Right forelimb (tissue), 1 donor: ENCODE measurements around the gene KRTAP3-2.
"Not testable (repeated sequence)": the region's sequence is repeated elsewhere in the genome, so short reads cannot be mapped to it uniquely, and the experiment has no call there.

Experiments
- DNase-seq: peaks from one replicate; pipeline ENCODE4 v3.0.0-alpha.2; 2018

Gene KRTAP3-2

GRCh38 chr17:40999563-40999962 lies at the start of gene KRTAP3-2:
Gene KRTAP3-2 (minus strand): TSS chr17:40999906. CDS start chr17:40999853, 53 bp downstream.
- not testable (repeated sequence) for DNase-seq

- DNase-seq, result no peak
Measured at GRCh38 chr17:41049110-41049509, 49.4 kb upstream of the KRTAP3-2 start.

- no peak for DNase-seq
Measured at GRCh38 chr17:41048441-41048840, 48.7 kb upstream of the KRTAP3-2 start.

GRCh38 chr17:41046735-41047465 lies 47.2 kb upstream of the KRTAP3-2 start, which contains the start of gene KRTAP2-1:
Gene KRTAP2-1 (minus strand): TSS chr17:41047316. CDS start chr17:41047267, 49 bp downstream.
- not testable (repeated sequence) for DNase-seq

GRCh38 chr17:41042953-41043352 lies 43.2 kb upstream of the KRTAP3-2 start:
- no peak for DNase-seq

GRCh38 chr17:41040783-41041571 lies 41.3 kb upstream of the KRTAP3-2 start, which contains the start of gene KRTAP1-1:
Gene KRTAP1-1 (minus strand): TSS chr17:41041450. CDS start chr17:41041397, 53 bp downstream.
- peak; percentile 47 for DNase-seq

GRCh38 chr17:41037853-41038350 lies 38.2 kb upstream of the KRTAP3-2 start:
- DNase-seq, result no peak

- DNase-seq, result not testable (repeated sequence)
Measured at GRCh38 chr17:41034346-41034935, 34.7 kb upstream of the KRTAP3-2 start, which contains the start of gene KRTAP1-3. Gene KRTAP1-3 (minus strand): TSS chr17:41034874. CDS start chr17:41034821, 53 bp downstream.

- no peak for DNase-seq
Measured at GRCh38 chr17:41029633-41030245, 30.0 kb upstream of the KRTAP3-2 start, which contains the start of gene KRTAP1-4. Gene KRTAP1-4 (minus strand): TSS chr17:41030195. CDS start chr17:41030078, 117 bp downstream.

GRCh38 chr17:41026715-41027471 lies 27.2 kb upstream of the KRTAP3-2 start, which contains the start of gene KRTAP1-5:
Gene KRTAP1-5 (minus strand): TSS chr17:41027208. CDS start chr17:41027155, 53 bp downstream.
- no peak for DNase-seq

- no peak for DNase-seq
Measured at GRCh38 chr17:41024697-41025096, 25.0 kb upstream of the KRTAP3-2 start.

- no peak for DNase-seq
Measured at GRCh38 chr17:41020336-41020735, 20.6 kb upstream of the KRTAP3-2 start.

GRCh38 chr17:41019415-41019814 lies 19.7 kb upstream of the KRTAP3-2 start:
- no peak for DNase-seq

- DNase-seq, result no peak
Measured at GRCh38 chr17:41018541-41018940, 18.8 kb upstream of the KRTAP3-2 start.

GRCh38 chr17:41016578-41017215 lies 17.0 kb upstream of the KRTAP3-2 start:
- DNase-seq, result no peak

- DNase-seq, result no peak
Measured at GRCh38 chr17:41015454-41015853, 15.7 kb upstream of the KRTAP3-2 start.

- no peak for DNase-seq
Measured at GRCh38 chr17:41013606-41014005, 13.9 kb upstream of the KRTAP3-2 start.

GRCh38 chr17:41013181-41013580 lies 13.5 kb upstream of the KRTAP3-2 start:
- DNase-seq, result no peak

- DNase-seq, result no peak
Measured at GRCh38 chr17:41012326-41013120, 12.8 kb upstream of the KRTAP3-2 start.

GRCh38 chr17:41010441-41010840 lies 10.7 kb upstream of the KRTAP3-2 start:
- DNase-seq, result no peak
